ENCODE data around the gene KATNAL2. TPM values are rescaled to one million over a fixed set of nuclear protein-coding genes. Genes with fewer than 3 reads are reported as not detected.
"Not testable (repeated sequence)": the region's sequence is repeated elsewhere in the genome, so short reads cannot be mapped to it uniquely, and the experiment has no call there.

The KATNAL2 gene
- total RNA-seq, 6 experiments from 2014 or later = 1.2 to 5.1 (median 2.7) TPM

- Histone ChIP-seq H3K27ac (no peak overlapping the region), H3K36me3 (no peaks in the 10 kb centered on the region), H3K9me3 (no peaks in the 10 kb centered on the region), H3K27me3 (no peaks in the 10 kb centered on the region), H3K4me3 (no peak overlapping the region), H3K4me1 (no peaks in the 10 kb centered on the region)
- no peak for TF ChIP-seq POLR2A (IDR thresholded peaks at IDR 0.05)
- peak in 3 of 4 donors; percentile 38 to 51 (median 45) for TF ChIP-seq CTCF (IDR thresholded peaks at IDR 0.05)
- intact Hi-C loops (cut with DNase I) = no loop called here
- WGBS (ENCODE audit: insufficient coverage, low coverage, low lambda C conversion rate, missing lambda C conversion rate) = 49% methylated on average over 5 of the region's 5 CpGs
- no peak for ATAC-seq
- no peak for DNase-seq
These were observed 32.8 kb downstream of the KATNAL2 start for GRCh38 chr18:46950064-46950656.

GRCh38 chr18:46953195-46953594 lies 35.8 kb downstream of the KATNAL2 start:
- Histone ChIP-seq H3K4me3 (no peak overlapping the region), H3K9me3 (no peaks in the 10 kb centered on the region), H3K4me1 (no peaks in the 10 kb centered on the region), H3K27me3 (no peaks in the 10 kb centered on the region), H3K36me3 (no peaks in the 10 kb centered on the region), H3K27ac (no peak overlapping the region)
- intact Hi-C loops (cut with DNase I) = no loop called here
- DNase-seq (peak in 1 of 3 donors; percentile 49), ATAC-seq (peak; percentile 43 to 96 (median 70))
- 32% methylated on average over 4 of the region's 5 CpGs for WGBS (ENCODE audit: insufficient coverage, low coverage, low lambda C conversion rate, missing lambda C conversion rate)
- TF ChIP-seq POLR2A (IDR thresholded peaks at IDR 0.05) (no peak), CTCF (IDR thresholded peaks at IDR 0.05) (no peak)

DNA sequence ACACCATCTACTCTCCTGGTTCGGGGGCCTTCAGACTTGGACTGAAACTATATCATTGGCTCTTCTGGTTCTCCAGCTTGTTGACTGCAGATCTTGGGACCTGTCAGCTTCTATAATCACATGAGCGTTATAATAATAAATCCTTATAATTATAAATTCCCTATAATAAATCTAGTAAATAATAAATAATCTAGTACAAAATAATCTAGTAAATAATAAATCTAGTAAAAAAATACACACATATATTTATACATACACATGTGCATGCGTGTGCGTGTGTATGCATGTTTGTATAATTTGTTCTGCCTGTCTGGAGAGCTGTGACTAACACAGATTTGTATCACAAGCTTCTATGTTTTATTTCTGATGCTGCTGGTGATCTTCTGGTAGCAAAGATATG lies 40.8 kb downstream of the KATNAL2 start:
- 88% methylated on average over 4 of the region's 4 CpGs for WGBS (ENCODE audit: insufficient coverage, low coverage, low lambda C conversion rate, missing lambda C conversion rate)
- no peak for ATAC-seq
- no peaks in the 10 kb centered on the region for H3K4me1 ChIP-seq
- TF ChIP-seq POLR2A (IDR thresholded peaks at IDR 0.05) (no peak), CTCF (IDR thresholded peaks at IDR 0.05) (no peak)
- H3K27me3 ChIP-seq = no peaks in the 10 kb centered on the region
- DNase-seq = no peak
- no peak overlapping the region for H3K27ac ChIP-seq
- intact Hi-C loops (cut with DNase I) = no loop called here
- no peaks in the 10 kb centered on the region for H3K9me3 ChIP-seq
- no peaks in the 10 kb centered on the region for H3K36me3 ChIP-seq
- H3K4me3 ChIP-seq = no peak overlapping the region

DNA sequence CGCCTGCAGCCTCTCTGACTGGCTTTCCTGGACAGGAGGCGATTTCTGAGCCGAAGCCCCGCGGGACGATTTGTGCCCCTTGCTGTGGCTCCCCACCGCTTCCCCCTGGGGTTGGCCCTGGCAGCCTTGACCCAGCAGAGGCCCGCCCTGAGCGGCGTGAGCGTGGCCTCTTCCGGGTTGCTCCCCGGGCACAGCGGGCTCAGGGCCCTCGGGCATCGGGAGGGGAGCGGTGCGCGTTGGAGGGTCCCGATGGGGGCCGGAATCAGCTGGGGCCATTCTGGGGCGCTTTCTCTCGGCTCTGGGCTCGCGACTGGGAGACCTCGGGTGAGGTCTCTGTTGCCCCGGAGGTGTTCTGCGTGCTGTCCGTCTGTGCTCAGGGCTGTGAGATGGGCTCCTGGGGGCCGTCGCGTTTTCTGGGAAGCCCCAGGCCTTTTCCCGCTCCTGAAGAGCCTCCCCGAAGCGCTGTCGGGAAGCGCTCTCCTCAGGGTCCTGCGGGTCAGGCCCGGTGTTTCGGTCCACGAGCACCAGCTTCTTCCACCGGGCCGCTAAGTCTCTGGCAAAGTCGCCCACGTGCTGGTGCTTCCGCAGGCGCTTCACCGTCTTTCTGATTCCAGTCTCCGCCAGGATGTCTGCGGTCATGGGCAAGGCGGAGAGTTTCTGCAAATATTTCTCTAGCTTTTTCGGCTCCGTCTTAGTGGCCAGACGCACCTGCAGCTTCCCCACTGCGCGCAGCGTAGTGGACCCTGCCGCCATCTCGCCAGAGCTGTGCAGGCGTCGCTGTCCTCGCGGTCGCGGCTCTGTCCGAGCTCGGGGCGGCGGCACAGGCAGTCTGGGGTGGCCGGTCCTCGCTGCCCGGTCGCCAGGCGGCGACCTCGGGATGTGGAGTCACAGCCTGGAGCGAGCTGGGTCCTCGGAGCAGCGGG lies 46.5 kb downstream of the KATNAL2 start:
- H3K27ac ChIP-seq; H3K27me3 ChIP-seq; H3K4me1 ChIP-seq; intact Hi-C loops (cut with DNase I); H3K36me3 ChIP-seq; DNase-seq; H3K9me3 ChIP-seq; H3K4me3 ChIP-seq: not testable (repeated sequence)
- peak in 2 of 4 donors; percentile 33 to 39 for ATAC-seq
- WGBS (ENCODE audit: insufficient coverage, low coverage, low lambda C conversion rate, missing lambda C conversion rate) = no CpG with 5 or more reads among the region's 79 CpGs

GRCh38 chr18:46964579-46965293 lies 47.3 kb downstream of the KATNAL2 start:
- 86% methylated on average over 8 of the region's 31 CpGs for WGBS (ENCODE audit: insufficient coverage, low coverage, low lambda C conversion rate, missing lambda C conversion rate)

DNA sequence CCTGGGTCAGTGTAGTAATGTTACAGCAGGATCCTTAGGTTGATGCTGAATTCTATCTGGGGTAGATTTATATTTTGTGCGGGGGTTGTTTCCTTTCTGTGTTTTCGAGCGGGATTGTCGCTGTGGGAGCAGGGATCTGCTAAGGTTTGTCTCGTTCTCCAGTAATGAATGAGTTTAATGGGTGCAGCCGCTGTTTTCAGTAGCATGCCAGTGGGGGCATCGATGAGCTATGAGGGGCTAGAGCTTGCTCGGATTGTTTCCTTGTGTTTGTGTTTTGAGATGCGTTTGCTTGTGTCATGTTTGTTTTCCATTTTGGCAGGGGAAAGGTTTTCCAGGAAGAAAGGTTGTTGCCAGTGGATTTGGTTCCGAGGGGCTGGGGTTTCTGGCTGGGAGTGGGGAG lies 48.9 kb downstream of the KATNAL2 start:
- DNase-seq; H3K9me3 ChIP-seq; intact Hi-C loops (cut with DNase I); H3K36me3 ChIP-seq; H3K4me1 ChIP-seq; H3K27ac ChIP-seq; ATAC-seq; H3K27me3 ChIP-seq; H3K4me3 ChIP-seq: not testable (repeated sequence)
- no CpG with 5 or more reads among the region's 10 CpGs for WGBS (ENCODE audit: insufficient coverage, low coverage, low lambda C conversion rate, missing lambda C conversion rate)

More at GRCh38 chr18:46964579-46965293, 47.3 kb downstream of the KATNAL2 start:
- H3K36me3 ChIP-seq; DNase-seq; H3K4me1 ChIP-seq; H3K27ac ChIP-seq; H3K4me3 ChIP-seq; H3K27me3 ChIP-seq; H3K9me3 ChIP-seq; intact Hi-C loops (cut with DNase I): not testable (repeated sequence)
- peak; percentile 11 to 43 (median 20) for ATAC-seq

DNA sequence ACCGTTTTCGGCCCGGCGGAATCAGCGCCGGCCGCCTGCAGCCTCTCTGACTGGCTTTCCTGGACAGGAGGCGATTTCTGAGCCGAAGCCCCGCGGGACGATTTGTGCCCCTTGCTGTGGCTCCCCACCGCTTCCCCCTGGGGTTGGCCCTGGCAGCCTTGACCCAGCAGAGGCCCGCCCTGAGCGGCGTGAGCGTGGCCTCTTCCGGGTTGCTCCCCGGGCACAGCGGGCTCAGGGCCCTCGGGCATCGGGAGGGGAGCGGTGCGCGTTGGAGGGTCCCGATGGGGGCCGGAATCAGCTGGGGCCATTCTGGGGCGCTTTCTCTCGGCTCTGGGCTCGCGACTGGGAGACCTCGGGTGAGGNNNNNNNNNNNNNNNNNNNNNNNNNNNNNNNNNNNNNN lies 52.1 kb downstream of the KATNAL2 start:
- H3K27me3 ChIP-seq; DNase-seq; intact Hi-C loops (cut with DNase I); H3K36me3 ChIP-seq; H3K9me3 ChIP-seq; H3K4me3 ChIP-seq; H3K27ac ChIP-seq; H3K4me1 ChIP-seq: not testable (repeated sequence)
- ATAC-seq = peak in 1 of 4 donors; percentile 5
- no CpG with 5 or more reads among the region's 32 CpGs for WGBS (ENCODE audit: insufficient coverage, low coverage, low lambda C conversion rate, missing lambda C conversion rate)

GRCh38 chr18:47019870-47020269 lies 102.5 kb downstream of the KATNAL2 start:
- H3K4me3 ChIP-seq; H3K27me3 ChIP-seq; H3K27ac ChIP-seq; DNase-seq; H3K4me1 ChIP-seq; H3K9me3 ChIP-seq; intact Hi-C loops (cut with DNase I); H3K36me3 ChIP-seq: not testable (repeated sequence)
- ATAC-seq = peak in 1 of 4 donors; percentile 6
- no CpG with 5 or more reads among the region's 10 CpGs for WGBS (ENCODE audit: insufficient coverage, low coverage, low lambda C conversion rate, missing lambda C conversion rate)
